Gastroesophageal sphincter (tissue), 4 donors: ENCODE results near the gene CCM2L. TPM values are rescaled to one million over a fixed set of nuclear protein-coding genes. Genes with fewer than 3 reads are reported as not detected.

ENCODE experiments used
- ATAC-seq: fragments of 150-250 bp; one replicate; pipeline ENCODE4 v1.9.1; 2016; ENCODE audit warnings: mild to moderate bottlenecking, moderate library complexity
- H3K27ac ChIP-seq, 4 donors: fragments of 200-600 bp; sonication (generic) in 3 of 4; 1 replicate in 3 of 4; 2 replicates in 1 of 4; pipeline ENCODE4 v1.5.1; 2016 to 2019
- H3K27me3 ChIP-seq: fragments of 200-600 bp; sonication (generic); one replicate; pipeline ENCODE4 v1.5.1; 2019
- H3K36me3 ChIP-seq, 2 donors: fragments of 200-600 bp; sonication (generic); one replicate each; pipeline ENCODE4 v1.5.1; 2019; ENCODE audit warnings: control low read depth in 1 of 2
- H3K4me1 ChIP-seq, 3 donors: fragments of 200-600 bp; sonication (generic); 1 replicate in 2 of 3; 2 replicates in 1 of 3; pipeline ENCODE4 v1.5.1; 2016 to 2019; ENCODE audit warnings: control low read depth in 2 of 3
- H3K4me3 ChIP-seq, 2 donors: fragments of 200-600 bp; sonication (generic); one replicate each; pipeline ENCODE4 v1.5.1; 2019; ENCODE audit warnings: mild to moderate bottlenecking in 1 of 2, moderate library complexity in 1 of 2
- H3K9me3 ChIP-seq, 3 donors: fragments of 200-600 bp; sonication (generic); one replicate each; pipeline ENCODE4 v1.5.1; 2017 to 2019; ENCODE audit warnings: control low read depth in 2 of 3
- CTCF ChIP-seq, 4 experiments: fragments of 200-600 bp in 2 of 4; fragments of 450-650 bp in 2 of 4; sonication (generic) in 1 of 4; IDR thresholded peaks; one replicate each; pipeline ENCODE4 v1.5.1; 2017 to 2019; ENCODE audit warnings: antibody characterized with exemption in 4 of 4, mild to moderate bottlenecking in 2 of 4, moderate library complexity in 2 of 4
- EP300 ChIP-seq: sonication (generic); formaldehyde crosslinking; IDR thresholded peaks from one replicate; pipeline ENCODE4 v1.6.1; 2017; ENCODE audit warnings: antibody characterized with exemption, mild to moderate bottlenecking
- POLR2A ChIP-seq, 2 donors: fragments of 450-650 bp; IDR thresholded peaks; one replicate each; pipeline ENCODE4 v1.6.1; 2017; ENCODE audit warnings: antibody characterized with exemption in 2 of 2, mild to moderate bottlenecking in 2 of 2, moderate library complexity in 1 of 2
- POLR2AphosphoS5 ChIP-seq: sonication (generic); formaldehyde crosslinking; IDR thresholded peaks from one replicate; pipeline ENCODE4 v1.6.1; 2017; ENCODE audit warnings: antibody characterized with exemption
- WGBS, 2 donors: methylation state at CpG; one replicate each; pipeline ENCODE4 v1.1.5; 2018; ENCODE audit warnings: low coverage in 1 of 2; 5-methylcytosine and 5-hydroxymethylcytosine counted together
- total RNA-seq, 4 donors: library from RNA; depleted of rRNA; stranded (reverse); fragments of >200 nt; gene quantifications; one replicate each; pipeline ENCODE4 v1.1.0, GENCODE V29; 2016

CCM2L gene
- total RNA-seq, 4 donors from 2014 or later = 3.0 to 9.3 (median 5.6) TPM

GRCh38 chr20:32070282-32070681 is 60.0 kb downstream of the CCM2L start:
- Histone ChIP-seq H3K4me3 (no peak overlapping the region), H3K27ac (no peak overlapping the region), H3K9me3 (no peaks in the 10 kb centered on the region), H3K36me3 (no peaks in the 10 kb centered on the region), H3K27me3 (peaks cover 40% of the 10 kb centered on the region), H3K4me1 (no peaks in the 10 kb centered on the region)
- WGBS, 2 donors = 79% methylated on average over 1 of the region's 1 CpG; no CpG with 5 or more reads in 1 of the 2 donors
- TF ChIP-seq CTCF (IDR thresholded peaks at IDR 0.05) (no peak), POLR2A (IDR thresholded peaks at IDR 0.05) (no peak), EP300 (no peak)
- no peak for ATAC-seq

DNA sequence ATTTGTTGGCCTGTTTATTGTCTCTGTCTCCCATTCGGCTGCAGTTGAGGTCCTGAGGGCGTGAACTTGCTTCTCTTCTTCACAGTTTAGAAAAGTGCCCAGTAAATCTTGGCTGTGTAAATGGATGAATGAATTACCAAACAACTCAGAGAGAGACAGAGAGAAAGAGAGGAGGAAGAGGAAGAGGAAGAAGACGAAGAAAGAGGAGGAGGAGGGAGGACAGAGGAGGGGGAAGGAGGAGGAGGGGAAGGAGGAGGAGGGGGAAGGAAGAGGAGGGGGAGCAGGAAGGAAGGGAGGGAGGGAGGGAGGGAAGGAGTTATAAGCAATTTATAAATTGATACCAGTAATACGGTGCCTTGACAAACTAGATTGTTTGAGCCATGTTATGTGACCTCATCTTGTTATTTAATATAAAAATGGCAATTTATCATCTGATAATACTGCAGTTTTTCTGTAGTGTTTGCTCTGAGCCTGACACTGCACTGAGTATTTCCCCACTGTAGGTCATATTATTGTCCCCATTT is 60.5 kb downstream of the CCM2L start:
- WGBS, 2 donors = 17 to 20% methylated on average over 2 to 4 of the region's 4 CpGs
- ATAC-seq = no peak
- Histone ChIP-seq H3K4me1 (no peaks in the 10 kb centered on the region), H3K4me3 (no peak overlapping the region), H3K27me3 (peaks cover 44% of the 10 kb centered on the region), H3K27ac (no peak overlapping the region), H3K9me3 (no peaks in the 10 kb centered on the region), H3K36me3 (no peaks in the 10 kb centered on the region)
- TF ChIP-seq POLR2AphosphoS5 = no peak
- no peak for TF ChIP-seq CTCF (IDR thresholded peaks at IDR 0.05)
- TF ChIP-seq POLR2A (IDR thresholded peaks at IDR 0.05) = no peak
- no peak for TF ChIP-seq EP300

- no peaks in the 10 kb centered on the region for H3K4me1 ChIP-seq
- H3K27me3 ChIP-seq = peaks cover 49% of the 10 kb centered on the region
- no peaks in the 10 kb centered on the region for H3K9me3 ChIP-seq
- WGBS, 2 donors = 51% methylated on average over 3 of the region's 17 CpGs; no CpG with 5 or more reads in 1 of the 2 donors
- TF ChIP-seq EP300 = no peak
- TF ChIP-seq POLR2AphosphoS5 = no peak
- no peak for ATAC-seq
- no peak overlapping the region for H3K27ac ChIP-seq
- no peaks in the 10 kb centered on the region for H3K36me3 ChIP-seq
- H3K4me3 ChIP-seq = no peak overlapping the region
Measured at GRCh38 chr20:32071395-32072167, 61.3 kb downstream of the CCM2L start.

DNA sequence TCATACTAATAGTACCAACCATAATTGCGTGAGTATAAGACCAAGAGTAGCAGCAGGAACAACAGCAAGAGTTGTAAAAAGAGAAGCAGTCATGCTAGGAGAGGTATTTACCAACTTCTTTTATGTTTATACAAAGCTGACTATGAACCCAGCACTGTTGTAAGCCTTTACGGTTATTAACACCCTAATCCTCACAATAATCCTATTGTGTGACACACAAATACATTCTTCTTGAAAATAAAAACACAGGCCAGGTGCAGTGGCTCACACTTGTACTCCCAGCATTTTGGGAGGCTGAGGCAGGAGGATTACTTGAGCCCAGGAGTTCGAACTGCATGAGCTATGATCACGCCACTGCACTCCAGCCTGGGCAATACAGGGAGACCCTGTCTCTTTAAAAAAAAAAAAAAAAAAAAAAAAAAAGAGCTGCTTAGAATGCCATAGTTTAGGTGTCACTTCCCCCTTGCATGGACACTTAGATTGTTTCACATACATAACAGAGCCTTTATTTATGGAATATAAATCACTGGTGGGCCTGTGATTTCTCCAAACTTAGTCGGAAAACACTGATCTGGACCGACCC is 62.0 kb downstream of the CCM2L start:
- no peaks in the 10 kb centered on the region for H3K4me1 ChIP-seq
- no peak overlapping the region for H3K4me3 ChIP-seq
- H3K27me3 ChIP-seq = peaks cover 52% of the 10 kb centered on the region
- 63 to 83% methylated on average over 4 to 5 of the region's 6 CpGs for WGBS, 2 donors
- TF ChIP-seq POLR2A (IDR thresholded peaks at IDR 0.05) (no peak), EP300 (no peak), POLR2AphosphoS5 (no peak)
- no peak overlapping the region for H3K27ac ChIP-seq
- H3K36me3 ChIP-seq = no peaks in the 10 kb centered on the region
- ATAC-seq = no peak
- no peaks in the 10 kb centered on the region for H3K9me3 ChIP-seq

DNA sequence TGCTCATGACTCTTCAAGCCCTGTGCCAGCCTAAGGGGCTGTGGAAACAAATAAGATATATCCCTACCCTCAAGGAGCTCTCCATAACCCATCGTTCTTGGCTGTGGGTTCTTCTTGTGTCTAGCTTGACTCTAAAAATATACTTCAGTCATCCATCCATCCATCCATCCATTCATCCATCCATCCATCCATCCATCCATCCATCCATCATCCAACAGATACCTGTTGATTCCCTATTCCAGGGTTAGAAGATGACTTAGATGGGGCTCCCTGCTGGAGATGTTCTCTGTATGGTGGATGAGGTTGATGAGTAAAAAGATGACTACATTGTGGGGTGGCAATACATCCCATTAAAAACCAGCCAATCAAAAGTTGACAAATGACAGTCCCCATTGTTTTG is 65.3 kb downstream of the CCM2L start:
- Histone ChIP-seq H3K27ac (no peak overlapping the region), H3K9me3 (no peaks in the 10 kb centered on the region), H3K27me3 (peaks cover 56% of the 10 kb centered on the region), H3K4me1 (no peaks in the 10 kb centered on the region), H3K36me3 (no peaks in the 10 kb centered on the region), H3K4me3 (no peak overlapping the region)
- no peak for ATAC-seq
- WGBS, 2 donors = 73 to 100% methylated on average over 1 of the region's 1 CpG
- no peak for TF ChIP-seq CTCF (IDR thresholded peaks at IDR 0.05)
- no peak for TF ChIP-seq POLR2A (IDR thresholded peaks at IDR 0.05)

DNA sequence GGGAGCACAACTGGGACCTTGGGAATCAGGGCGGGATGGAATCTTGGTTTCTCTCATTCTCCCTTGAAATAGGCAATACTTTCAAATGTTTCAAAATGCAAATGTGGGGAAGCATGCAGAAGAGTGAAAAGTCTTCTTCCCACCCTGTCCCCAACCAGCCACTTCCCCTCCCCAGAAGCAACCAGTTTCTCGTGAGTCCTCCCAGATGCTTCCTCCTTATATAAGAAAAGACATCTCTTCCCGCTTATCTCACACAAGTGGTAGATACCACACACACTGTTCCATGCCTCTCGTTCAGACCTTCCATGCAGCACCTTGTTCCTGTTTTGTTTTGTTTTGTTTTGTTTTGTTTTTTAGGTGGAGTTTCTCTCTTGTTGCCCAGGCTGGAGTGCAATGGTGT is 67.0 kb downstream of the CCM2L start:
- TF ChIP-seq POLR2AphosphoS5 = no peak
- TF ChIP-seq CTCF (IDR thresholded peaks at IDR 0.05) = no peak
- no peak for TF ChIP-seq POLR2A (IDR thresholded peaks at IDR 0.05)
- TF ChIP-seq EP300 = no peak
- Histone ChIP-seq H3K4me3 (no peak overlapping the region), H3K4me1 (no peaks in the 10 kb centered on the region), H3K27ac (no peak overlapping the region), H3K9me3 (no peaks in the 10 kb centered on the region), H3K27me3 (peaks cover 63% of the 10 kb centered on the region), H3K36me3 (no peaks in the 10 kb centered on the region)
- 65 to 76% methylated on average over 4 of the region's 4 CpGs for WGBS, 2 donors
- ATAC-seq = no peak
